Panc1 (cell line): Measurements from ENCODE around the gene MCOLN1. TPM values are rescaled to one million over a fixed set of nuclear protein-coding genes. Genes with fewer than 3 reads are reported as not detected.

Experiments used
- ATAC-seq: fragments of 200-7000 bp; cut with Tn5 transposase; 2 replicates; pipeline ENCODE4 v1.9.1; 2020; ENCODE audit warnings: mild to moderate bottlenecking, moderate library complexity
- BruUV-seq: library from RNA; stranded (reverse); fragments of 400-500 nt; replicated peaks from 2 replicates; lab custom pipeline; 2021; lab: Mats Ljungman, UMichigan
- CTCF ChIA-PET: fragments of 300-600 bp; sonication (Branson Sonifier 250); formaldehyde crosslinking; loops from one replicate; lab custom pipeline; 2022; ENCODE audit warnings: antibody characterized with exemption; lab: Charles Lee
- POLR2A ChIA-PET: fragments of 300-600 bp; sonication (Branson Sonifier 250); formaldehyde crosslinking; loops from one replicate; lab custom pipeline; 2022; ENCODE audit warnings: antibody characterized with exemption; lab: Charles Lee
- DNase-seq: peaks from one replicate; pipeline ENCODE4 v3.0.0-alpha.2; 2010; ENCODE audit warnings: low read depth, low spot score
- H3K27ac ChIP-seq: 2 replicates; pipeline ENCODE4 v1.5.1; 2011; ENCODE audit warnings: mild to moderate bottlenecking, low read length, inconsistent platforms
- H3K27me3 ChIP-seq: fragments of 200-500 bp; sonication (Bioruptor generic); 2 replicates; pipeline ENCODE4 v1.6.0; 2014; ENCODE audit warnings: low read length, inconsistent platforms; ENCODE audit not compliant: control insufficient read depth, insufficient read depth
- H3K36me3 ChIP-seq: fragments of 200-500 bp; sonication (Bioruptor generic); 2 replicates; pipeline ENCODE4 v1.5.1; 2014; ENCODE audit warnings: inconsistent platforms, mild to moderate bottlenecking, low read length, moderate library complexity; ENCODE audit not compliant: control insufficient read depth, insufficient read depth
- H3K4me1 ChIP-seq: 2 replicates; pipeline ENCODE4 v1.5.1; 2011; ENCODE audit warnings: inconsistent platforms, mild to moderate bottlenecking, low read length, moderate library complexity; ENCODE audit not compliant: control insufficient read depth, insufficient read depth
- H3K4me3 ChIP-seq, 2 experiments: 2 replicates each; pipeline ENCODE4 v1.5.1; 2011 to 2012; ENCODE audit warnings: low read depth in 2 of 2, low read length in 2 of 2, mild to moderate bottlenecking in 2 of 2, inconsistent platforms in 1 of 2, moderate library complexity in 1 of 2
- H3K9me3 ChIP-seq: fragments of 200-500 bp; sonication (Bioruptor generic); 2 replicates; pipeline ENCODE4 v1.5.1; 2014; ENCODE audit warnings: low read depth, mild to moderate bottlenecking, inconsistent platforms, low read length, moderate library complexity; ENCODE audit not compliant: control insufficient read depth, insufficient read depth
- POLR2AphosphoS5 ChIP-seq: IDR thresholded peaks from 2 replicates; pipeline ENCODE4 v1.6.1; 2012; ENCODE audit warnings: mild to moderate bottlenecking, low read depth, low read length, moderate library complexity
- SIN3A ChIP-seq: IDR thresholded peaks from 2 replicates; pipeline ENCODE4 v1.6.1; 2012; ENCODE audit warnings: low read depth, mild to moderate bottlenecking, low read length, moderate library complexity, borderline replicate concordance; ENCODE audit not compliant: insufficient read depth
- TCF7L2 ChIP-seq: IDR thresholded peaks from 2 replicates; pipeline ENCODE4 v1.6.1; 2011; ENCODE audit warnings: mild to moderate bottlenecking, low read depth, low read length, inconsistent platforms
- in situ Hi-C: cut with HindIII; loops from 2 replicates; pipeline ENCODE4 v1.10.0; 2016; ENCODE audit warnings: low sequenced_read_pairs, low pct_unique_long_range_greater_than_20kb
- intact Hi-C: fragments of 100-400 bp; cut with micrococcal nuclease; formaldehyde crosslinking; loops from one replicate; pipeline ENCODE4 v1.10.0; 2022; ENCODE audit not compliant: unreplicated experiment
- total RNA-seq: library from RNA; stranded (reverse); gene quantifications from one replicate; pipeline ENCODE4 v1.2.1, GENCODE V29; 2021; ENCODE audit not compliant: unreplicated experiment
- TF ChIP-seq, protein P1 (sequence below): fragments of 450-650 bp; IDR thresholded peaks from 2 replicates; pipeline ENCODE4 v1.5.1; 2017; ENCODE audit warnings: mild to moderate bottlenecking
- TF ChIP-seq, protein P2 (sequence below), 2 experiments: IDR thresholded peaks; 2 replicates each; pipeline ENCODE4 v1.6.1; 2011 to 2012; ENCODE audit warnings: low read depth in 2 of 2, control low read depth in 1 of 2, low read length in 1 of 2, mild to moderate bottlenecking in 1 of 2, moderate library complexity in 1 of 2; ENCODE audit not compliant: insufficient read depth in 1 of 2

Gene MCOLN1
- total RNA-seq, 1 experiment from 2014 or later: 28.0 TPM

DNA sequence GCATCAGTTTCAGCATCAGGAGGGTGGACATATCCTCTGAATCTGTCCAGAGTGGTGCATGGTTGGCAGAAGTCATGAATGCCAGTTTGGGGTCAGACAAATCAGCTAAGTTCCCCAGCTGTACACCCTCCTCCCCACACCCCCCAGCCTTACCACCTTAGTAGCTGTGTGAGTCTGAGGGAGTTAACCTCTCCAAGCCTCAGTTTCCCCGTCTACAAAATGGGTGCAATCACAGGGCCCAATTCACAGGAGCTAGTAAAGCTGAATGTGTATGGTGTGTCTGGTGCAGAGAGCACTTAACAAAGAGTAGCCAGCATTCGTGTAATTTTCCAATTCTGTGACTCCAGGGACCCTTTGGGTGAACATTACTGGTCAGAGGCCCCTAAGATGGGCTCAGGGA is 19.9 kb upstream of the MCOLN1 start:
- Histone ChIP-seq H3K4me3 (no peak overlapping the region), H3K4me1 (no peaks in the 10 kb centered on the region), H3K27ac (no peak overlapping the region), H3K9me3 (no peaks in the 10 kb centered on the region), H3K27me3 (no peaks in the 10 kb centered on the region), H3K36me3 (no peaks in the 10 kb centered on the region)
- no peak for ATAC-seq
- no peak for TF ChIP-seq TCF7L2
- TF ChIP-seq, protein P1, sequence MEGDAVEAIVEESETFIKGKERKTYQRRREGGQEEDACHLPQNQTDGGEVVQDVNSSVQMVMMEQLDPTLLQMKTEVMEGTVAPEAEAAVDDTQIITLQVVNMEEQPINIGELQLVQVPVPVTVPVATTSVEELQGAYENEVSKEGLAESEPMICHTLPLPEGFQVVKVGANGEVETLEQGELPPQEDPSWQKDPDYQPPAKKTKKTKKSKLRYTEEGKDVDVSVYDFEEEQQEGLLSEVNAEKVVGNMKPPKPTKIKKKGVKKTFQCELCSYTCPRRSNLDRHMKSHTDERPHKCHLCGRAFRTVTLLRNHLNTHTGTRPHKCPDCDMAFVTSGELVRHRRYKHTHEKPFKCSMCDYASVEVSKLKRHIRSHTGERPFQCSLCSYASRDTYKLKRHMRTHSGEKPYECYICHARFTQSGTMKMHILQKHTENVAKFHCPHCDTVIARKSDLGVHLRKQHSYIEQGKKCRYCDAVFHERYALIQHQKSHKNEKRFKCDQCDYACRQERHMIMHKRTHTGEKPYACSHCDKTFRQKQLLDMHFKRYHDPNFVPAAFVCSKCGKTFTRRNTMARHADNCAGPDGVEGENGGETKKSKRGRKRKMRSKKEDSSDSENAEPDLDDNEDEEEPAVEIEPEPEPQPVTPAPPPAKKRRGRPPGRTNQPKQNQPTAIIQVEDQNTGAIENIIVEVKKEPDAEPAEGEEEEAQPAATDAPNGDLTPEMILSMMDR: no peak
- TF ChIP-seq POLR2AphosphoS5: no peak
- TF ChIP-seq SIN3A: no peak
- TF ChIP-seq, protein P2, sequence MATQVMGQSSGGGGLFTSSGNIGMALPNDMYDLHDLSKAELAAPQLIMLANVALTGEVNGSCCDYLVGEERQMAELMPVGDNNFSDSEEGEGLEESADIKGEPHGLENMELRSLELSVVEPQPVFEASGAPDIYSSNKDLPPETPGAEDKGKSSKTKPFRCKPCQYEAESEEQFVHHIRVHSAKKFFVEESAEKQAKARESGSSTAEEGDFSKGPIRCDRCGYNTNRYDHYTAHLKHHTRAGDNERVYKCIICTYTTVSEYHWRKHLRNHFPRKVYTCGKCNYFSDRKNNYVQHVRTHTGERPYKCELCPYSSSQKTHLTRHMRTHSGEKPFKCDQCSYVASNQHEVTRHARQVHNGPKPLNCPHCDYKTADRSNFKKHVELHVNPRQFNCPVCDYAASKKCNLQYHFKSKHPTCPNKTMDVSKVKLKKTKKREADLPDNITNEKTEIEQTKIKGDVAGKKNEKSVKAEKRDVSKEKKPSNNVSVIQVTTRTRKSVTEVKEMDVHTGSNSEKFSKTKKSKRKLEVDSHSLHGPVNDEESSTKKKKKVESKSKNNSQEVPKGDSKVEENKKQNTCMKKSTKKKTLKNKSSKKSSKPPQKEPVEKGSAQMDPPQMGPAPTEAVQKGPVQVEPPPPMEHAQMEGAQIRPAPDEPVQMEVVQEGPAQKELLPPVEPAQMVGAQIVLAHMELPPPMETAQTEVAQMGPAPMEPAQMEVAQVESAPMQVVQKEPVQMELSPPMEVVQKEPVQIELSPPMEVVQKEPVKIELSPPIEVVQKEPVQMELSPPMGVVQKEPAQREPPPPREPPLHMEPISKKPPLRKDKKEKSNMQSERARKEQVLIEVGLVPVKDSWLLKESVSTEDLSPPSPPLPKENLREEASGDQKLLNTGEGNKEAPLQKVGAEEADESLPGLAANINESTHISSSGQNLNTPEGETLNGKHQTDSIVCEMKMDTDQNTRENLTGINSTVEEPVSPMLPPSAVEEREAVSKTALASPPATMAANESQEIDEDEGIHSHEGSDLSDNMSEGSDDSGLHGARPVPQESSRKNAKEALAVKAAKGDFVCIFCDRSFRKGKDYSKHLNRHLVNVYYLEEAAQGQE (IDR thresholded peaks at IDR 0.05; ENCODE audit: insufficient read depth in 1 of 2, low read depth in 2 of 2, low read length in 1 of 2): no peak
- in situ Hi-C loops (no loop called here), intact Hi-C loops (no loop called here)
- no peak for DNase-seq
- BruUV-seq: no TSS peak
- POLR2A ChIA-PET: no interaction called here
- CTCF ChIA-PET: no interaction called here

DNA sequence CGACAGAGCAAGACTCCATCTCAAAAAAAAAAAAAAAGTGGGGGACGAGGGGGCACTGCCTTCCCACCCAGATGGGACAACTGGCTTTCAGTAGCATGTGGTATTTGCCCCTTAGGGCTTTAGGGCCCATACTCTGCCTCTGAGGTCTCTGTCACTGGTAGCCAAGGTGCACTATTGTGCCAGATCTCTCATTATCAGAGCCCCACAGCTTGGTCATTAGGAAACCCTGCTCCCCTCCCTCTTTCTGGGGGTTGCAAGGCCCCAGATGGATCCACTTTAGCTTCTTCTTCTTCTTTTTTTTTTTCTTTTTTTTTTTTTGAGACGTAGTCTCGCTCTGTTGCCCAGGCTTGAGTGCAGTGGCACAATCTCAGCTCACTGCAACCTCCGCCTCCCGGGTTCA is 17.7 kb upstream of the MCOLN1 start:
- intact Hi-C loops (no loop called here), in situ Hi-C loops (no loop called here)
- BruUV-seq: no TSS peak

More for the DNA sequence above, 17.7 kb upstream of the MCOLN1 start:
- no peaks in the 10 kb centered on the region for H3K4me1 ChIP-seq
- CTCF ChIA-PET: no interaction called here
- POLR2A ChIA-PET: no interaction called here
- no peaks in the 10 kb centered on the region for H3K36me3 ChIP-seq
- no peak overlapping the region for H3K27ac ChIP-seq
- no peak for DNase-seq
- H3K4me3 ChIP-seq: no peak overlapping the region
- no peaks in the 10 kb centered on the region for H3K27me3 ChIP-seq
- H3K9me3 ChIP-seq: no peaks in the 10 kb centered on the region
- TF ChIP-seq POLR2AphosphoS5 (no peak), SIN3A (no peak), TCF7L2 (no peak)
- TF ChIP-seq, protein P2 (IDR thresholded peaks at IDR 0.05; ENCODE audit: insufficient read depth in 1 of 2, low read depth in 2 of 2, low read length in 1 of 2): no peak
- TF ChIP-seq, protein P1: no peak
- ATAC-seq: no peak
